ENCODE results near the gene TNFRSF6B. TPM values are rescaled to one million over a fixed set of nuclear protein-coding genes. Genes with fewer than 3 reads are reported as not detected.
A peak's percentile ranks its signal among the peaks of the same experiment; 100 is the strongest.

Gene TNFRSF6B
- total RNA-seq, 1 donor from 2014 or later = 0.27 TPM

DNA sequence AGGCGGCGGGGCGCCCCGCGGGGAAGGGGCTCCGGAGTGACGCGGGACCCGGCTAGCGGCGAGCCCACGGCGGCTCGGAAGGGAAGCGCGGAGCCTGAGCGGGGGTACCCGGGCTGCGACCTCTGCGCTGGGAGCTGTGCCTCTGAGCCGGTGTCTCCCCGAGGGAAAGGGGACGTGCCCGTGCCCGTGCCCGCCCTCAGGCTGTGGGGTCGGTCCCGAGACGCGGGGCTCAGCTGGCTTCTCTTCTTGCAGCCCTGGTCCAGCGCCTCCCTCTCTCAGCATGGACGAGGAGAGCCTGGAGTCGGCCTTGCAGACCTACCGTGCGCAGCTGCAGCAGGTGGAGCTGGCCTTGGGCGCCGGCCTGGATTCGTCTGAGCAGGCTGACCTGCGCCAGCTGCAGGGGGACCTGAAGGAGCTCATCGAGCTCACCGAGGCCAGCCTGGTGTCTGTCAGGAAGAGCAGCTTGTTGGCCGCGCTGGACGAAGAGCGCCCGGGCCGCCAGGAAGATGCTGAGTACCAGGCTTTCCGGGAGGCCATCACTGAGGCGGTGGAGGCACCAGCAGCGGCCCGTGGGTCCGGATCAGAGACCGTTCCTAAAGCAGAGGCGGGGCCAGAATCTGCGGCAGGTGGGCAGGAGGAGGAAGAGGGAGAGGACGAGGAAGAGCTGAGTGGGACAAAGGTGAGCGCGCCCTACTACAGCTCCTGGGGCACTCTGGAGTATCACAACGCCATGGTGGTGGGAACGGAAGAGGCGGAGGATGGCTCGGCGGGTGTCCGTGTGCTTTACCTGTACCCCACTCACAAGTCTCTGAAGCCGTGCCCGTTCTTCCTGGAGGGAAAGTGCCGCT, 12.1 kb downstream of the TNFRSF6B start:
- H3K36me3 ChIP-seq = peaks cover 78% of the 10 kb centered on the region

DNA sequence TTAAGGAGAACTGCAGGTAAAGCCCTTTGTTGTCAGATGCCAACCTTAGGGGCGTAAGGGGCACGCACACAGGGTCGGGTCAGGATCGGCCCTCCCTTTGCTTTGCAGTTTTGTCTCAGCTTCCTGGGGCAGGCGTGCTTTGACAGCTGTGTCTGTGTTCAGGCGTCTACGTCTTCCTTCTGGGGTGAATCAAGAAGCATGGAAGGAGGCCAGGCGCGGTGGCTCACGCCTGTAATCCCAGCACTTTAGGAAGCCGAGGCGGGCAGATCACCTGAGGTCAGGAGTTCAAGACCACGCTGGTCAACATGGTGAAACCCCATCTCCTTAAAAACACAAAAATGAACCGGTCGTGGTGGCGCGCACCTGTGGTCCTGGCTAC, 12.7 kb downstream of the TNFRSF6B start:
- peaks cover 78% of the 10 kb centered on the region for H3K36me3 ChIP-seq
- no peaks in the 10 kb centered on the region for H3K27me3 ChIP-seq (ENCODE audit: low read depth)
- DNase-seq = no peak
- H3K27ac ChIP-seq (replicated peaks) = no peak overlapping the region
- TF ChIP-seq, protein P1, sequence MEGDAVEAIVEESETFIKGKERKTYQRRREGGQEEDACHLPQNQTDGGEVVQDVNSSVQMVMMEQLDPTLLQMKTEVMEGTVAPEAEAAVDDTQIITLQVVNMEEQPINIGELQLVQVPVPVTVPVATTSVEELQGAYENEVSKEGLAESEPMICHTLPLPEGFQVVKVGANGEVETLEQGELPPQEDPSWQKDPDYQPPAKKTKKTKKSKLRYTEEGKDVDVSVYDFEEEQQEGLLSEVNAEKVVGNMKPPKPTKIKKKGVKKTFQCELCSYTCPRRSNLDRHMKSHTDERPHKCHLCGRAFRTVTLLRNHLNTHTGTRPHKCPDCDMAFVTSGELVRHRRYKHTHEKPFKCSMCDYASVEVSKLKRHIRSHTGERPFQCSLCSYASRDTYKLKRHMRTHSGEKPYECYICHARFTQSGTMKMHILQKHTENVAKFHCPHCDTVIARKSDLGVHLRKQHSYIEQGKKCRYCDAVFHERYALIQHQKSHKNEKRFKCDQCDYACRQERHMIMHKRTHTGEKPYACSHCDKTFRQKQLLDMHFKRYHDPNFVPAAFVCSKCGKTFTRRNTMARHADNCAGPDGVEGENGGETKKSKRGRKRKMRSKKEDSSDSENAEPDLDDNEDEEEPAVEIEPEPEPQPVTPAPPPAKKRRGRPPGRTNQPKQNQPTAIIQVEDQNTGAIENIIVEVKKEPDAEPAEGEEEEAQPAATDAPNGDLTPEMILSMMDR (IDR thresholded peaks at IDR 0.05; ENCODE audit: borderline replicate concordance) = no peak
- H3K4me3 ChIP-seq = peak overlapping the region; percentile 96
- peaks cover 39% of the 10 kb centered on the region for H3K4me1 ChIP-seq
- intact Hi-C loops (cut with micrococcal nuclease) = no loop called here
- H3K9me3 ChIP-seq (replicated peaks) = peaks cover 5% of the 10 kb centered on the region

More for the DNA sequence above, 12.1 kb downstream of the TNFRSF6B start:
- peak overlapping the region; percentile 96 for H3K4me3 ChIP-seq
- H3K27ac ChIP-seq (replicated peaks) = peak overlapping the region; percentile 96
- no peaks in the 10 kb centered on the region for H3K27me3 ChIP-seq (ENCODE audit: low read depth)
- no peak for DNase-seq
- H3K4me1 ChIP-seq = peaks cover 39% of the 10 kb centered on the region
- intact Hi-C loops (cut with micrococcal nuclease) = no loop called here
- H3K9me3 ChIP-seq (replicated peaks) = peaks cover 5% of the 10 kb centered on the region
- TF ChIP-seq, protein P1 (IDR thresholded peaks at IDR 0.05; ENCODE audit: borderline replicate concordance) = no peak

DNA sequence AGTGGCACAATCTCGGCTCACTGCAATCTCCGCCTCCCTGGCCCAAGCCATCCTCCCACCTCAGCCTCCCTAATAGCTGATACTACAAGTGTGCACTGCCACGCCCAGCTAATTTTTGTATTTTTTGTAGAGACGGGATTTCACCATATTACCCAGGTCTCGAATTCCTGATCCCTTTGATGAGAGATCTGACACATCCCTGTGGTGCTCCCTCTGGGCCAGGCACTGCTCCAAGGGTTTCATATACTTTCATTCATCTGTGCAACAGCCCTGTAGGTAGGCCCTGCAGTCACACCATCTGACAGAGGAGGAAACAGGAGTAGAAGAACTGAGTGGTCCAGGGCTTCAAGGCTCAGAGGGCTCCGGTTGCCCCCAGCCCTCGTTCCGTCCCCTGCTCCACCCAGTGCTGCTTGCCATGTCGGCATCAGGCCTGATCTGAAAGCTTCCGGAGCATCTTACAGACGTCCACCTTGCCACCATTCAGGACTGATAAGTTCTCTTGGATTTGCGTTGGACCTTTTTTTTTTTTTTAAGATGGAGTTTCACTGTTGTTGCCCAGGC, 14.7 kb downstream of the TNFRSF6B start:
- Histone ChIP-seq H3K4me3 (no peak overlapping the region), H3K27ac (replicated peaks) (no peak overlapping the region), H3K36me3 (peaks cover 79% of the 10 kb centered on the region), H3K9me3 (replicated peaks) (peaks cover 23% of the 10 kb centered on the region), H3K4me1 (peaks cover 31% of the 10 kb centered on the region), H3K27me3 (ENCODE audit: low read depth) (no peaks in the 10 kb centered on the region)
- intact Hi-C loops (cut with micrococcal nuclease) = no loop called here
- no peak for DNase-seq
- TF ChIP-seq, protein P1 (IDR thresholded peaks at IDR 0.05; ENCODE audit: borderline replicate concordance) = no peak

DNA sequence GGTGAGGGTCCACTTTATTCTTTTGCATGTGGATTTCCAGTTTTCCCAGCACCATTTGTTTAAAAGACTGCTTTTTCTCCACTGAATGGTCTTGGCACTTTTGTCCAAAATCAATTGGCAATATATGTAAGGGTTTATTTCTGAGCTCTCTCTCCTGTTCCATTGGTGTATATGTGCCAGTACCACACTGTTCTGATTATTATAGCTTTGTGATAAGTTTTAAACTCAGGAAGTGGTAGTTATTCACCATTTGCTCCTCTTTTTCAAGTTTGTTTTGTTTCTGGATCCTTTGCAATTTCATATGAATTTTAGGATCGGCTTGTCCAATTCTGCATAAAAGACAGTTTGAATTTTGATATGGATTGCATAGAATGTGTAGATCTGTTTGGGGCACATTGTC, 15.7 kb downstream of the TNFRSF6B start:
- no peak for DNase-seq
- TF ChIP-seq, protein P1 (IDR thresholded peaks at IDR 0.05; ENCODE audit: borderline replicate concordance) = no peak
- Histone ChIP-seq H3K4me3 (no peak overlapping the region), H3K27me3 (ENCODE audit: low read depth) (no peaks in the 10 kb centered on the region), H3K36me3 (peaks cover 80% of the 10 kb centered on the region), H3K27ac (replicated peaks) (no peak overlapping the region), H3K4me1 (peaks cover 21% of the 10 kb centered on the region), H3K9me3 (replicated peaks) (peaks cover 24% of the 10 kb centered on the region)
- intact Hi-C loops (cut with micrococcal nuclease) = no loop called here

DNA sequence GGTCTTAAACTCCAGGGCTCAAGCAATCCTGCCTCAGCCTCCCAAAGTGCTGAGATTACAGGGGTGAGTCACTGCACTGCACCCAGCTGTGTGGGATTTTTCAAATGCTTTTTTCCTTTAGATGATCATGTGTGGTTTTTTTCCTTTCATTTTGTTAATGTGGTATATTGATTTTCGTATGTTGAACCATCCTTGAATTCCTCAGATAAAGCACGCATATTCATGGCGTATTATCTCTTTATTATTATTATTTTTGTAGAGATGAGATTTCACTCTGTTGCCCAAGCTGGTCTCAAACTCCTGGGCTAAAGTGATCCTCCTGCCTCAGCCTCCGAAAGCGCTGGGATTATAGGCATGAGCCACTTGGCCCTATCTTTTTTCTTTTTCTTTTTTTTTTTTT, 18.4 kb downstream of the TNFRSF6B start:
- no peak overlapping the region for H3K27ac ChIP-seq (replicated peaks)
- no peak overlapping the region for H3K4me3 ChIP-seq
- peaks cover 40% of the 10 kb centered on the region for H3K9me3 ChIP-seq (replicated peaks)
- no peak for DNase-seq
- H3K4me1 ChIP-seq = no peaks in the 10 kb centered on the region
- TF ChIP-seq, protein P1 (IDR thresholded peaks at IDR 0.05; ENCODE audit: borderline replicate concordance) = no peak
- no peaks in the 10 kb centered on the region for H3K27me3 ChIP-seq (ENCODE audit: low read depth)
- intact Hi-C loops (cut with micrococcal nuclease) = no loop called here
- peaks cover 96% of the 10 kb centered on the region for H3K36me3 ChIP-seq
